Left lung (tissue), 10 donors: ENCODE data around the gene ATP1A3. TPM values are rescaled to one million over a fixed set of nuclear protein-coding genes. Genes with fewer than 3 reads are reported as not detected.

ENCODE experiments used
- ATAC-seq: fragments of 200-7000 bp; cut with Tn5 transposase; one replicate; pipeline ENCODE4 v1.9.1; 2020; ENCODE audit warnings: moderate library complexity
- DNase-seq, 4 donors: peaks; one replicate each; pipeline ENCODE4 v3.0.0-alpha.2; 2013 to 2020
- H3K27ac ChIP-seq, 2 donors: fragments of 200-600 bp; sonication (generic) in 1 of 2; one replicate each; pipeline versions ENCODE4 v1.5.0 to v1.8.0; 2020 to 2021
- H3K27me3 ChIP-seq, 2 donors: fragments of 200-600 bp; sonication (generic) in 1 of 2; one replicate each; pipeline versions ENCODE4 v1.5.0 to v1.8.0; 2020 to 2021
- H3K36me3 ChIP-seq, 2 donors: fragments of 200-600 bp; sonication (generic) in 1 of 2; one replicate each; pipeline versions ENCODE4 v1.5.0 to v1.8.0; 2020 to 2021
- H3K4me1 ChIP-seq, 2 donors: fragments of 200-600 bp; one replicate each; pipeline ENCODE4 v1.8.0; 2021
- H3K4me3 ChIP-seq, 2 donors: fragments of 200-600 bp; sonication (generic) in 1 of 2; one replicate each; pipeline versions ENCODE4 v1.5.0 to v1.8.0; 2020 to 2021; ENCODE audit warnings: mild to moderate bottlenecking in 1 of 2
- H3K9me3 ChIP-seq, 2 donors: fragments of 200-600 bp; sonication (generic) in 1 of 2; one replicate each; pipeline versions ENCODE4 v1.5.0 to v1.8.0; 2020 to 2021
- CTCF ChIP-seq, 2 donors: fragments of 200-600 bp; sonication (generic) in 1 of 2; IDR thresholded peaks; one replicate each; pipeline versions ENCODE4 v1.5.0 to v1.8.0; 2021; ENCODE audit warnings: antibody characterized with exemption in 2 of 2
- intact Hi-C, 2 donors: fragments of 100-400 bp; cut with DNase I; formaldehyde crosslinking; loops; one replicate each; pipeline versions ENCODE4 v1.11.2 to v1.14.2; 2022
- polyA plus RNA-seq, 6 donors: library from polyadenylated mRNA; unstranded; fragments of 120-200 nt; gene quantifications; one replicate each; pipeline ENCODE4 v1.2.1, GENCODE V29; 2013; ENCODE audit not compliant: insufficient read length in 6 of 6
- total RNA-seq, 2 donors: library from RNA; stranded (reverse); fragmentation: NEBNext Ultra II Directional; extraction: Animal tissue kit (Norgen Biotek cat#: 25700); gene quantifications; one replicate each; pipeline ENCODE4 v1.2.1, GENCODE V29; 2021
- donor health status: DM: no; HTN: yes; CAD: no.
- donor health status: DM: no; HTN: no; CAD: no.

The ATP1A3 gene
- total and polyA plus RNA-seq, 8 donors = 0.20 to 0.86 (median 0.40) TPM; not detected in 3

- peaks cover 43 to 94% of the 10 kb centered on the region in 2 donors for H3K27me3 ChIP-seq
- H3K36me3 ChIP-seq = no peaks in the 10 kb centered on the region
- intact Hi-C loops = loop anchor here in 1 of 2 donors (10.0 kb wide), 1 partner anchor 67 kb away; the partner anchor contains the start of gene RPS19
- no peaks in the 10 kb centered on the region for H3K9me3 ChIP-seq
- H3K27ac ChIP-seq = no peak overlapping the region
- TF ChIP-seq CTCF (IDR thresholded peaks at IDR 0.05) = no peak
- no peak overlapping the region for H3K4me3 ChIP-seq
- no peak for ATAC-seq
- DNase-seq = no peak
- peaks cover 10 to 24% of the 10 kb centered on the region in 2 donors for H3K4me1 ChIP-seq
These were observed 61.7 kb downstream of the ATP1A3 start for GRCh38 chr19:41932259-41932719.

DNA sequence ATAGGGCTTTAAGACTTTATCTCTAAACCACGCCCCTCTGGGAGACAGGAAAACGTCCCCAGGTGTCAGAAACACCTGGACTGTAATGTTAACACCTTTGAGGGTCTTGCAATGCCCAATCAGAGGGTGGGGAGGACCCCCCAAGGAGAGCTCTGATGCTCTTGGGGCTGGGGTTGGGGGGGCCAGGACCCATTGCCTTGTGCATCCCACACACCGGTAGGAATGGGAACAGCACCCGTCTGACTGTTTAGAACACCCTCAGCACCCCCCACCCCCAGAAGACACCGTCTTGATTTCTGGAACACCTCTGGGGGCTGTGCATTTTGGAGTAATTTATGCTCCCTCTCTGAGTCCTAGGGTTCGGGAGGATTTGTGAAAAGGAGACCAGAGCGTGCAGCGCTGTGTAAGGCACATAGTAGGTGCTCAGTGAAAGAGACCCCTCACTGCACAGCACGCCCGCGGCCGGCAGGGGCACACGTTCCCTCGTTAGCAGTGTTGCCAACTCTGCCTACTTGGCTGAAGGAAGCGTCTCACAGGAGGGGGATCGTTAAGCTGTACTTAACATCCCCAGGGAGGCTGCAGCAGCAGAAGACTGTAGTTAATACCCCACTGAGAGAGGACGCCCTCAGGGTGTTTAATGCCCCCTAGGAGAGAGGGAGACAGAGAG lies 63.0 kb downstream of the ATP1A3 start:
- H3K36me3 ChIP-seq = no peaks in the 10 kb centered on the region
- H3K9me3 ChIP-seq = no peaks in the 10 kb centered on the region
- no peak overlapping the region for H3K27ac ChIP-seq
- H3K4me3 ChIP-seq = no peak overlapping the region
- peaks cover 45 to 94% of the 10 kb centered on the region in 2 donors for H3K27me3 ChIP-seq
- ATAC-seq = no peak
- peaks cover 10 to 24% of the 10 kb centered on the region in 2 donors for H3K4me1 ChIP-seq
- intact Hi-C loops = loop anchor here in 1 of 2 donors (10.0 kb wide), 1 partner anchor 66 kb away; the partner anchor contains the start of gene RPS19
- no peak for TF ChIP-seq CTCF (IDR thresholded peaks at IDR 0.05)
- DNase-seq = no peak

GRCh38 chr19:41930322-41930722 lies 63.7 kb downstream of the ATP1A3 start:
- Histone ChIP-seq H3K27ac (no peak overlapping the region), H3K4me1 (peaks cover 10 to 24% of the 10 kb centered on the region in 2 donors), H3K27me3 (peaks cover 40 to 94% of the 10 kb centered on the region in 2 donors), H3K36me3 (no peaks in the 10 kb centered on the region), H3K4me3 (no peak overlapping the region), H3K9me3 (no peaks in the 10 kb centered on the region)
- DNase-seq (no peak), ATAC-seq (peak; percentile 19)
- TF ChIP-seq CTCF (IDR thresholded peaks at IDR 0.05) = no peak
- intact Hi-C loops = loop anchor here in 1 of 2 donors (10.0 kb wide), 1 partner anchor 66 kb away; the partner anchor contains the start of gene RPS19

GRCh38 chr19:41929536-41930071 lies 64.4 kb downstream of the ATP1A3 start:
- no peak for TF ChIP-seq CTCF (IDR thresholded peaks at IDR 0.05)
- Histone ChIP-seq H3K9me3 (no peaks in the 10 kb centered on the region), H3K27me3 (peaks cover 37 to 94% of the 10 kb centered on the region in 2 donors), H3K36me3 (no peaks in the 10 kb centered on the region), H3K27ac (no peak overlapping the region), H3K4me1 (peaks cover 10 to 20% of the 10 kb centered on the region in 2 donors), H3K4me3 (no peak overlapping the region)
- DNase-seq (no peak), ATAC-seq (no peak)
- intact Hi-C loops = loop anchor here in 1 of 2 donors (10.0 kb wide), 1 partner anchor 65 kb away; the partner anchor contains the start of gene RPS19
